Rectal smooth muscle tissue (tissue), 1 donor: ENCODE data around the gene WIPF3.

Experiments used
- H3K27ac ChIP-seq: one replicate; pipeline ENCODE4 v1.7.0; 2013; ENCODE audit warnings: low read depth, low read length, inconsistent platforms
- H3K27me3 ChIP-seq: one replicate; pipeline ENCODE4 v1.7.0; 2013; ENCODE audit warnings: low read length; ENCODE audit not compliant: control insufficient read depth, insufficient read depth
- H3K36me3 ChIP-seq: one replicate; pipeline ENCODE4 v1.7.0; 2013; ENCODE audit warnings: low read length; ENCODE audit not compliant: control insufficient read depth, insufficient read depth
- H3K4me1 ChIP-seq: one replicate; pipeline ENCODE4 v1.7.0; 2013; ENCODE audit warnings: low read length; ENCODE audit not compliant: control insufficient read depth, insufficient read depth
- H3K4me3 ChIP-seq: one replicate; pipeline ENCODE4 v1.7.0; 2013; ENCODE audit warnings: low read length
- H3K9ac ChIP-seq: one replicate; pipeline ENCODE4 v1.7.0; 2013; ENCODE audit warnings: low read length

The WIPF3 gene

DNA sequence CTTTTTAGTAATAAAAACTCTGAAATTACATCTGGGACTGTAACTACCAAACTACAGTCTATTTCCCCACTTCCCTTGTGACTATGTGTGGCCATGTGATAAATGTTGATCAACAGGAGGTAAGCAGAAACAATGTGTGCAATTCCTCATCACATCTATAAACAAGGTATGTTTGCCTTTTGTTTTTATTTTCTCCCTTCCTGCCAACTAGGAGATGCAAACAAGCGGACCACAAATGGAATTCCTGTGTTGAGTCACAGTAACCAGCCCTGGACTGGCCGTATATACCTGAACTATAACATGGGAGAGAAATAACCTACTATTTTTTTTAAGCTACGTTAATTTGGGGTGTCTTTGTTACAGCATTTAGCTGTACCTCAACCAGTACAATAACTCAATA, 130.8 kb downstream of the WIPF3 start:
- Histone ChIP-seq H3K9ac (no peak overlapping the region), H3K27me3 (no peaks in the 10 kb centered on the region), H3K36me3 (peaks cover 8% of the 10 kb centered on the region), H3K4me1 (no peaks in the 10 kb centered on the region), H3K4me3 (no peak overlapping the region), H3K27ac (no peak overlapping the region)

DNA sequence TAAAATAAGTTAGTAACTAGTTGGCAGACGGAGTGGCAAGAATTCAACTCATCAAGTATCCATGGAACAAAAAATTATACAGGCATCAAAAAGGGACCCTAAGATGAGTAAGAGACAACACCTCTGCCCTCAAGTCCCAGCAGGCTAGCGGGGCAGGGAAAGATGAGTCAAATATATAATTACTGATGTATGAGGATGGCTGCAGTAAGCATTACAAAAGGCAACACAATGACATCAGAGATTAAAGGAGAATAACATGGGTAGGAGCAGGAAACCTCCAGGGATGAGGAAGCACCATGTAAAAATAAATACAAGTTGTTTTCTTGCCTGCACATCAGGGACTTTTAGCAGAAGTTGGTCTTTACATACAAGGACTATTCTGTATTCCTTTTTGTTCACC, 133.9 kb downstream of the WIPF3 start:
- H3K4me1 ChIP-seq, result no peaks in the 10 kb centered on the region
- H3K27me3 ChIP-seq, result no peaks in the 10 kb centered on the region
- H3K4me3 ChIP-seq, result no peak overlapping the region
- no peak overlapping the region for H3K27ac ChIP-seq
- H3K9ac ChIP-seq, result no peak overlapping the region
- peaks cover 9% of the 10 kb centered on the region for H3K36me3 ChIP-seq

DNA sequence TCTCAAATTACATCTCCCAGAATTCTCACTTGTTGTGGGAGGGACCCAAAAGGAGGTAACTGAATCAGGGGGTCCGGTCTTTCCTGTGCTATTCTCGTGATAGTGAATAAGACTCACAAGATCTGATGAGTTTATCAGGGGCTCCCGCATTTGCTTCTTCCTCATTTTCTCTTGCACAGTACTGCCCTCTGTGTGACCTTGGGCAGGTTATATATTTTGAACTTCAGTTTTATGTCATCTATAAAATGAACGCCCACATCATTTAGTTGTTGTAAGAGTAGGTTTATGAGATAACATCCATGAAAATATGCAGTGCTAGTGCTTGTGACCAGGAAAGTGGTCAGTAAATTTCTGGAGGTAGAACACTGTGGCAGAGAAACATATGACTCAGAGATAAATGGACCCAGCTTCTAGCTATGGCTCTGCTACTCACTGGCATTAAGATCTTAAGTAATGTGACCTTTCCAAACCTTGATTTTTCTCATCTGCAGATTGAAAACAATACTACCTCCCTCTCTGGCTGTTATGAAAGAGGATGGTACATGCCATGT, 139.0 kb downstream of the WIPF3 start:
- H3K9ac ChIP-seq, result no peak overlapping the region
- H3K27me3 ChIP-seq, result no peaks in the 10 kb centered on the region
- H3K27ac ChIP-seq, result no peak overlapping the region
- peaks cover 6% of the 10 kb centered on the region for H3K36me3 ChIP-seq
- H3K4me1 ChIP-seq, result no peaks in the 10 kb centered on the region
- no peak overlapping the region for H3K4me3 ChIP-seq

DNA sequence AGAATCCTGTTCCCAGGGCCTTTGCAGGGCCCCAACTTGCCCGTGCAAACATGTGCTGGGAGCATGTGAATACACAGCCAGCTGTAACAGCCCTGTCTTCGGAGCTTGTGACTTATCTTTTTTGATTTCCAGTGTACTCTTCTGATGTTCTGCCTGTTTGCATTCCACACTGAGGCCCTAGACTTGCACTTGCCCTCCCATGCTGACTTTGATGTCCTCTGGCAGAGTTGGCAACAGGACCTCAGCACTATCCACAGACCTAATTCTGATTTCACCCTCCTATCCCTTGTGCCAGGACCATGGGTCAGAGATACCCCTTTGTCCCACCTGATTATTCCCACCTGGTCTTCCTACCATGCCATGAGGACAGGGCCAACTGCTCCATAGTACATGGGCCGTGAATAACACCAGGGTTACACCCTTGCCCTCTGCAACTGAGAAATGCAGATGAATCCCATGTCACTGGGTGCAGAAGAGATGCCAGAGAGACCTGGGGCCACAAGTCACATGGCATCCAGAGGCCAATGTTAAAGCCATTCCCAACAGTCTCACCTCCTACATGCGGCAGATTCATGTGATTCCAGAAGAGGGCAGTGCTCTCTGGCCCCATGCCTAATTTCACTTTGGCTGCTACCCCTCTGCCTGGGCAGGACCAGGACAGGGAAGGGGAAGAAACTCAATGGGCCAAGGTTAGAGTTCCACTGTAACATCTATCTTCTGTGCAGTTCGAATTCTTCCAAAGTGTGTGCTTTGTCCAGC, 140.3 kb downstream of the WIPF3 start:
- no peak overlapping the region for H3K27ac ChIP-seq
- H3K4me3 ChIP-seq, result no peak overlapping the region
- H3K36me3 ChIP-seq, result peaks cover 6% of the 10 kb centered on the region
- no peaks in the 10 kb centered on the region for H3K27me3 ChIP-seq
- no peaks in the 10 kb centered on the region for H3K4me1 ChIP-seq
- no peak overlapping the region for H3K9ac ChIP-seq

DNA sequence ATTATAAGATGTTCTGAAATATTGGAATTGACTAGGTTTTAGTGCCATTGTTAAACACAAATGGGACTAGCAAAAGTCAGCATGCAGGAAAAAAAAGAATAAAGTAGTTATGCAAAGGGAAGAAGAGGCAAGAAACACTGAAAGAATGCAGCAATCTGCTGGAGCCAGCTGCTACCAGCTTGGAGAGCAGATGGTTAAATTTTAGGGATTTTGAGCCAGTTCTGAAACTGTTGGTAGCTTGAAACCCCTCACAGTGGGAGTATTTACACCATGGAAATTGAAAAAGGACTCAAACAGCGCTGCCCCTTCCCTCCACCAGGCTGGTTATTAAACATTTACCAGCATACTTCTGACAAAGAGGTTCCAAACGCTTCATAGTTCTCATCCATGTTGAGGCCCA, 142.3 kb downstream of the WIPF3 start:
- Histone ChIP-seq H3K9ac (no peak overlapping the region), H3K4me1 (no peaks in the 10 kb centered on the region), H3K36me3 (peaks cover 5% of the 10 kb centered on the region), H3K27ac (no peak overlapping the region), H3K4me3 (no peak overlapping the region), H3K27me3 (no peaks in the 10 kb centered on the region)

DNA sequence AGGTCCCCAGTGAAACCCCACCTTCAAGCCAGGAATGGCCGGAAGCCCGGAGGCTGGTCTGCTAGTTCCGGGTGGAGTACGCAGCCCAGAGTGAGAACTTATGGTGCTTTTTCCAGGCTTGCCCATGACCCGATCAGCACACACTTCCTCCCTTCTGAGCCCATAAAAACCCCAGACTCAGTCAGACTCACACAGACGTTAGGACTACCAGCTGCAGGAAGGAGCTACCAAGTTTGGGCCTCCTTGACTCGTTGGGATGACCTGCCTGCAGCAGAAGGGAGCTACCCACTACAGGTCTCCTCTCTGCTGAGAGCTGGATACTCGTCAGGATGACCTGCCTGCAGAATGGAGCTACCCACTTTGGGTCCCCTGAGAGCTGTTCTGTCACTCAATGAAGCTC, 144.2 kb downstream of the WIPF3 start:
- Histone ChIP-seq H3K4me3 (no peak overlapping the region), H3K4me1 (no peaks in the 10 kb centered on the region), H3K27ac (no peak overlapping the region), H3K9ac (no peak overlapping the region), H3K36me3 (peaks cover 2% of the 10 kb centered on the region), H3K27me3 (no peaks in the 10 kb centered on the region)

DNA sequence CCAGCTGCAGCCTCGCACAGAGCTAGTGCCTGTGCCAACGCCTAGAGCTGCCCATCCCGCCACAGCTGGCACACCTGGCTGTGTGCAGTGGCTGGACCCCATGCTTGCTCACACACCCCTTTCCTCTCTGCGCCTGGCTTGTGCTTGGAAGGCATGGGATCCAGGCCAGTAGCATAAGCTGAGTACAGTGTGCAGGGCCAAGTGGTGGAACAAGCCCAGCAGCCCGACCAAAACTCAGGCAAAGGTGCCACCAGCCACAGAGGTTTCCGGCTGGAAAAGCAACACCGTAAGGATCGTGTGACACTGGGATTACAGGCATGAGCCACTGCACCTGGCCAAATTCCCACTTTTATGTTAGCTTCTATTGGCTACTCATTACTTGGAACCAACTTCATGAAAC, 144.9 kb downstream of the WIPF3 start:
- Histone ChIP-seq H3K27ac (no peak overlapping the region), H3K27me3 (no peaks in the 10 kb centered on the region), H3K9ac (no peak overlapping the region), H3K4me3 (no peak overlapping the region), H3K4me1 (no peaks in the 10 kb centered on the region), H3K36me3 (peaks cover 2% of the 10 kb centered on the region)

DNA sequence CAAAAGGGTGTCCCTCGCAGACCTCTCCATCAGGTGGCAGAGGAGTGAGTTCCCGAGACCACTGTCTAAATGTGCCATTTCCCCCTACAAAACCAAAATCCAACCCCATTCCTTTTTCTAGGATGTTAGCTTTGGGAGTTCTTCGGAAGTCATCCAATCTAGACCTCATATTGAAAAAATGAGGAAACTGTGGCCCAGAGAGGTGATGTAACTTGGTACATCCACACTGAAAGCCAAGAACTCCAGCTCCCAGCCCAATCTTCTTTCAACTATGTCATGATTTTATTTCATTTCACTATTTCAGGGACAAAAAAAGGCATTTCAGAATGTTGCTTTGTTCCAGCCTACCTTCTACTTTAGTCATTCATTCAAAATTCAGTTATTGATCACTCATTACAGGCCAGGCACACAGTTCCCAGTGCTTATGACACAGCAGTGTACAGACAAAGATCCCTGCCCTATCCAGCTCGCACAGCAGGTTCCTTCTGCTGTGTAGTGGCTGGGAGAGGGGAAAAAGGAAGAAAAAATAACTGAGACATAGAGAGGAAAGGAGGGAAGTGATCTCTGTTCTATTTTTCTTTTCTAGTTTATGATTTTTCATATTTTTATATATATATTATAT, 147.5 kb downstream of the WIPF3 start:
- no peaks in the 10 kb centered on the region for H3K27me3 ChIP-seq
- peaks cover 2% of the 10 kb centered on the region for H3K36me3 ChIP-seq
- no peak overlapping the region for H3K27ac ChIP-seq
- H3K4me1 ChIP-seq, result no peaks in the 10 kb centered on the region
- no peak overlapping the region for H3K9ac ChIP-seq
- no peak overlapping the region for H3K4me3 ChIP-seq

DNA sequence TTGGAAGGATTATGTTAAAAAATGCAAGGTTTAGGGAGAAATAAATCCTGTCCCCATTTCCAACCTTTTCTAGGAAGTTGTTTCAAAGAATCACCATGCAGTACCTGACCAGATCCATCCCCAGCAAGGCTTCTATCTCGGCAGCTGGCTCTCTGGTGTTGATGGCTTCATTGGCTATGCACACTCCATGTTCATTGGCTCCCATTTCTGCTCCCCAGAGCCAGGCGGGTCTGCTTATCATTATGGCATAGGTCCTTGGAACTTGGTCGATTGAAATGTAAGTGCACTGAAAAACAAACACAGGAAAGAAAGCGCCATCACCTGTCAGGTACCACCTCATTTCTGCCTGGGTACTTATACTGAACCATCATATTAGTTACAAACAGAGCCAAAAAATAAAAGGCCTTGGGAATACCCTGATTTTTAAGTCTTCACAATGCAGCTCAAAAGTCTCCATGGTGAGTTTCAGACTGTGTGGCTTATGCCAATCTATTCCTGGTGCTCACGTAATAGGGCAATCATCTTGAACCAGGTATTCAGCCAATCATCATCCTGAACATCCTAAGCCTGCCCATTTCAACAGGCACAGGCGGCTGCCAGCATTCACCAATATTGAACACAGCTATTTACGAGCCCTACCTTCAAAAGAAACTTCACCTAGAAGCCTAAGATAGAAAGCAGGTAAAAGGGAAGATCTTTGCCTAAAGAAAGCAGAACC, 148.9 kb downstream of the WIPF3 start:
- H3K27ac ChIP-seq, result no peak overlapping the region
- H3K9ac ChIP-seq, result no peak overlapping the region
- H3K27me3 ChIP-seq, result no peaks in the 10 kb centered on the region
- no peak overlapping the region for H3K4me3 ChIP-seq
- peaks cover 2% of the 10 kb centered on the region for H3K36me3 ChIP-seq
- no peaks in the 10 kb centered on the region for H3K4me1 ChIP-seq

DNA sequence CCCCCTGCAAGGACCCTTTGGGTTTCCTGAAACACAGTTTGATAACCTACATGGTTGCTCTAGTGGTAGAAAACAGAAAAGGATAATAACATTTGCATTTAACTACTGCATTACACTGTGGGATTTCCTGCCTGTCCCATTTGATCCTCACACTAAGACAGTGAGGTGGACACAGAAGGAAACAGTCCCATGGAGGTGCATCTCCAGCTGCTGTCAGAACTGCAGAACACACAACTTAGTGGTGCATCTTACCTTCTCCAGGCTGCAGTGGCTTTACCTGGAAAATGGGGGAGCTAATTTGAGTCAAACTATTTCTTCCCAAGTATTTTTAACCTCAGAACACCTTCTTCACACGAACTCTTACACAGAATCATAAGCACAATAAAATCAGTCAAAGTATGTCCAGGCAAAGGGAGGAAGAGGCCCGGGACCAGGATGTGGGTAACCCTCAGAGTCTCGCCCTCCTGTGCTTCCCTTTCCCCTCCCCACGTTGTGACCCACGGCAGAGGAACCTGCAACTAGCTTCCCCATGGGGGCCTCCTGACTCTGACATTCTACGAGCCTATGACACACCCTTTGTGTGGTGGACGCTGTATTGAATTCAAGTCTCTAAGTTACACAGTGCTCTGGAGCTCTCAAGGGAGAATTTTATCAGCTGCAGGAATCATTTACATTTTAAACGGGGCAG, 149.6 kb downstream of the WIPF3 start:
- Histone ChIP-seq H3K36me3 (peaks cover 2% of the 10 kb centered on the region), H3K4me3 (no peak overlapping the region), H3K27me3 (no peaks in the 10 kb centered on the region), H3K9ac (no peak overlapping the region), H3K27ac (no peak overlapping the region), H3K4me1 (no peaks in the 10 kb centered on the region)

DNA sequence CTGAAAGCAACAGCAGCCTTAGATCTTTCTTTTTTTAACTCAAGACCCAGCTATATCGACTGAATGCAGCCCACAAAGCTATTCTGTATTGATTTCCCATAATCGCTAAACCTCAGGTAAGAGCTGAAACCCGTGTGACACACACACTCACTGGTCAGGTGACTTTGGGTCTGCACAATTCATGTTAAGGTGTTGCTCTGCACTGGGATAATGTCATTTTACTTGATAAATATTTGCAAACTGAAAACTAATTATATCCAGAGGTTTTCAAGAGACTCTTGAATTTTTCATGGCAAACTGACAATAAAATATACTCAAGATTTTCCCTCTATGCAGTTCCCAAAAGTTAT, 150.2 kb downstream of the WIPF3 start:
- Histone ChIP-seq H3K27me3 (no peaks in the 10 kb centered on the region), H3K27ac (no peak overlapping the region), H3K36me3 (peaks cover 2% of the 10 kb centered on the region)

More for the DNA sequence above, 150.2 kb downstream of the WIPF3 start:
- Histone ChIP-seq H3K4me1 (no peaks in the 10 kb centered on the region), H3K4me3 (no peak overlapping the region), H3K9ac (no peak overlapping the region)
